HEK293 (cell line): Measurements from ENCODE around the gene RNF41.

Source experiments
- CTCF ChIP-seq: fragments of 450-650 bp; formaldehyde crosslinking; IDR thresholded peaks from 2 replicates; pipeline ENCODE4 v1.5.1; 2016; ENCODE audit warnings: missing biosample characterization, missing genetic modification characterization
- MYNN ChIP-seq: fragments of 450-650 bp; formaldehyde crosslinking; IDR thresholded peaks from 2 replicates; pipeline ENCODE4 v1.5.1; 2016; ENCODE audit warnings: missing biosample characterization, missing genetic modification characterization, borderline replicate concordance
- OSR2 ChIP-seq: fragments of 450-650 bp; formaldehyde crosslinking; IDR thresholded peaks from 2 replicates; pipeline ENCODE4 v1.5.1; 2016; ENCODE audit warnings: missing biosample characterization, missing genetic modification characterization
- SALL2 ChIP-seq: fragments of 450-650 bp; formaldehyde crosslinking; IDR thresholded peaks from 2 replicates; pipeline ENCODE4 v1.5.0; 2017; ENCODE audit warnings: missing biosample characterization, mild to moderate bottlenecking, missing genetic modification characterization, borderline replicate concordance
- SP3 ChIP-seq: fragments of 450-650 bp; formaldehyde crosslinking; IDR thresholded peaks from 2 replicates; pipeline ENCODE4 v1.5.1; 2016; ENCODE audit warnings: missing biosample characterization, missing genetic modification characterization
- YY1 ChIP-seq: fragments of 450-650 bp; formaldehyde crosslinking; IDR thresholded peaks from 2 replicates; pipeline ENCODE4 v1.5.1; 2018; ENCODE audit warnings: missing biosample characterization, missing genetic modification characterization
- ZBTB48 ChIP-seq: fragments of 450-650 bp; formaldehyde crosslinking; IDR thresholded peaks from 2 replicates; pipeline ENCODE4 v1.5.1; 2016; ENCODE audit warnings: missing biosample characterization, missing genetic modification characterization
- ZEB2 ChIP-seq: fragments of 450-650 bp; formaldehyde crosslinking; IDR thresholded peaks from 2 replicates; pipeline ENCODE4 v1.5.1; 2016; ENCODE audit warnings: missing biosample characterization, missing genetic modification characterization
- ZNF121 ChIP-seq: fragments of 450-650 bp; formaldehyde crosslinking; IDR thresholded peaks from 2 replicates; pipeline ENCODE4 v1.5.1; 2016; ENCODE audit warnings: missing biosample characterization, missing genetic modification characterization
- ZNF274 ChIP-seq, 2 experiments: fragments of 200-500 bp in 1 of 2; fragments of 450-650 bp in 1 of 2; sonication (Bioruptor generic) in 1 of 2; formaldehyde crosslinking in 1 of 2; IDR thresholded peaks; 2 replicates each; pipeline versions ENCODE4 v1.5.1 to v1.6.1; 2014 to 2016; ENCODE audit warnings: borderline replicate concordance in 1 of 2, inconsistent platforms in 1 of 2, low read length in 1 of 2, missing biosample characterization in 1 of 2, missing genetic modification characterization in 1 of 2
- ZNF280D ChIP-seq: fragments of 450-650 bp; formaldehyde crosslinking; IDR thresholded peaks from 2 replicates; pipeline ENCODE4 v1.5.1; 2016; ENCODE audit warnings: missing biosample characterization, missing genetic modification characterization
- ZNF624 ChIP-seq: fragments of 450-650 bp; formaldehyde crosslinking; IDR thresholded peaks from 2 replicates; pipeline ENCODE4 v1.5.1; 2017; ENCODE audit warnings: missing biosample characterization, missing genetic modification characterization
- ZNF747 ChIP-seq: fragments of 450-650 bp; formaldehyde crosslinking; IDR thresholded peaks from 2 replicates; pipeline ENCODE4 v1.5.1; 2016; ENCODE audit warnings: missing biosample characterization, missing genetic modification characterization
- ZNF792 ChIP-seq: fragments of 450-650 bp; formaldehyde crosslinking; IDR thresholded peaks from 2 replicates; pipeline ENCODE4 v1.5.1; 2016; ENCODE audit warnings: missing biosample characterization, missing genetic modification characterization

GRCh38 chr12:56247923-56248322 is 26.2 kb upstream of the RNF41 start:
- TF ChIP-seq OSR2 (tag by site-specific recombination) (no peak), SP3 (no peak), ZNF792 (tag by site-specific recombination) (no peak), ZEB2 (tag by site-specific recombination) (no peak), CTCF (tag by site-specific recombination) (no peak), ZNF624 (no peak), SALL2 (tag by site-specific recombination) (no peak), ZNF747 (no peak), MYNN (tag by site-specific recombination) (no peak), ZNF121 (no peak), ZNF280D (tag by site-specific recombination) (no peak), ZBTB48 (tag by site-specific recombination) (no peak), ZNF274 (IDR thresholded peaks at IDR 0.05; ENCODE audit: low read length) (no peak), ZNF274 (tag by site-specific recombination; IDR thresholded peaks at IDR 0.05; ENCODE audit: borderline replicate concordance) (no peak), YY1 (tag by site-specific recombination) (no peak)
